ENCODE measurements around the gene CRACR2A. TPM values are rescaled to one million over a fixed set of nuclear protein-coding genes. Genes with fewer than 3 reads are reported as not detected.

CRACR2A gene
- total and polyA plus RNA-seq, 10 of the 15 experiments (the other 5 are each of a cell fraction or from before 2014, with no cell fraction given), result 2.1 to 18.0 (median 13.2) TPM

DNA sequence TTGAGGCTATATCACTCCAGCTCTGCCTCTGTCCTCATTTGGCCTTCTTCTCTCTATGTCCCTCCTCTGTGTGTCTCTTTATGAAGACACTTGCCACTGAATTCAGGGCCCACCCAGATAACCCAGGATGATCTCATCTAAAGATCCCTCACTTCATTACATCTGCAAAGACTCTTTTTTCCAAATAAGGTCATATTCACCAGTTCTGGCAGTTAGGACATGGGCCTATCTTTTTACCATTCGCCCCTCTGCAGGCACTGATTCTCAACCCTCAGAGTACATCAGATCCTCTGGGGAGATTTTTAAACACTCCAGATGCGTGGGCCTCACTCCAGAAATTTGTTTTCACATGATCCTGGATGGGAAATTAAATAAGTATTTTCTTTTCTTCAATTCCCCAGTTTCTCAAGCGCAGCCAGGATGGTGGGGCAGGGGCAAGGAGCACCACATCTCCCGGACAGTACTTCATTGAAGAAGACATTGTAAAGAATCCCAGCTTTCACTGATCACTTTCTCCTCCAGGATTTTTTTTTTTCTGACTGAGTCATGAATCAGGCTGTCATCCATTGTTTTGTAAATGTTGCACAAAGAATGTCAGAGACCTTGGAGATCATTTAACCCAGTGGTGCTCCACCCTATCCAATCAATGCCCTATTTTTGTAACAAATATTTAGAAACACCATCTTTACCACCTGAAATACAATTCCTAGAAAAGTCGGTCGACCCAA lies 27.4 kb downstream of the CRACR2A start:
- Histone ChIP-seq H3K9me3 (replicated peaks; ENCODE audit: control insufficient read depth, insufficient read depth, low read length) (no peaks in the 10 kb centered on the region; the same call in 2 of the 3 replicates), H3K36me3 (ENCODE audit: control insufficient read depth in 2 of 2, insufficient read depth in 2 of 2, low read length in 1 of 2) (peaks cover 0 to 2% of the 10 kb centered on the region in 2 experiments), H3K9ac (ENCODE audit: control insufficient read depth, insufficient read depth, low read length) (no peak overlapping the region), H2AFZ (ENCODE audit: control insufficient read depth, low read depth, low read length) (no peak overlapping the region), H3K4me2 (ENCODE audit: control insufficient read depth, insufficient read depth) (no peak overlapping the region), H3K4me1 (ENCODE audit: control insufficient read depth, insufficient read depth, low read length) (peaks cover 8% of the 10 kb centered on the region), H3K27ac (ENCODE audit: control insufficient read depth, insufficient read depth) (no peak overlapping the region), H4K20me1 (ENCODE audit: control insufficient read depth, insufficient read depth) (no peaks in the 10 kb centered on the region), H3K27me3 (replicated peaks in 1 of 2; ENCODE audit: control insufficient read depth in 2 of 2, insufficient read depth in 2 of 2, low read length in 1 of 2) (no peaks in the 10 kb centered on the region), H3K79me2 (ENCODE audit: control insufficient read depth, insufficient read depth, low read length) (no peaks in the 10 kb centered on the region), H3K4me3 (no peak overlapping the region)
- in situ Hi-C loops (cut with MboI) (no loop called here), intact Hi-C loops (cut with micrococcal nuclease; ENCODE audit: unreplicated experiment) (no loop called here)
- WGBS (ENCODE audit: insufficient coverage, insufficient replicate concordance, low lambda C conversion rate, missing lambda C conversion rate), result 98% methylated on average over 6 of the region's 6 CpGs
- CTCF ChIA-PET, result no interaction called here
- SMC1A ChIA-PET (ENCODE audit: uncharacterized antibody, unreplicated experiment), result interaction anchor here (0.6 kb wide), 1 partner anchor 609 kb away, joined by 3 read pairs; no protein-coding TSS in a partner anchor
- RAD21 ChIA-PET (ENCODE audit: unreplicated experiment), result no interaction called here
- DNase-seq (ENCODE audit: low read depth, low spot score), result no peak
- POLR2A ChIA-PET, result no interaction called here
- TF ChIP-seq NFXL1 (IDR thresholded peaks at IDR 0.05; ENCODE audit: borderline replicate concordance) (no peak), FOXK2 (IDR thresholded peaks at IDR 0.05) (no peak), CHD4 (IDR thresholded peaks at IDR 0.05) (no peak), MEF2B (IDR thresholded peaks at IDR 0.05; ENCODE audit: partially characterized antibody, poor library complexity, severe bottlenecking) (no peak), FOXM1 (IDR thresholded peaks at IDR 0.05; ENCODE audit: low read depth, low read length) (no peak)
- TF ChIP-seq, protein P1, sequence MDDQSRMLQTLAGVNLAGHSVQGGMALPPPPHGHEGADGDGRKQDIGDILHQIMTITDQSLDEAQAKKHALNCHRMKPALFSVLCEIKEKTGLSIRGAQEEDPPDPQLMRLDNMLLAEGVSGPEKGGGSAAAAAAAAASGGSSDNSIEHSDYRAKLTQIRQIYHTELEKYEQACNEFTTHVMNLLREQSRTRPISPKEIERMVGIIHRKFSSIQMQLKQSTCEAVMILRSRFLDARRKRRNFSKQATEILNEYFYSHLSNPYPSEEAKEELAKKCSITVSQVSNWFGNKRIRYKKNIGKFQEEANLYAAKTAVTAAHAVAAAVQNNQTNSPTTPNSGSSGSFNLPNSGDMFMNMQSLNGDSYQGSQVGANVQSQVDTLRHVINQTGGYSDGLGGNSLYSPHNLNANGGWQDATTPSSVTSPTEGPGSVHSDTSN (IDR thresholded peaks at IDR 0.05; ENCODE audit: insufficient replicate concordance, low read depth, low read length), result no peak
- TF ChIP-seq, protein P2, sequence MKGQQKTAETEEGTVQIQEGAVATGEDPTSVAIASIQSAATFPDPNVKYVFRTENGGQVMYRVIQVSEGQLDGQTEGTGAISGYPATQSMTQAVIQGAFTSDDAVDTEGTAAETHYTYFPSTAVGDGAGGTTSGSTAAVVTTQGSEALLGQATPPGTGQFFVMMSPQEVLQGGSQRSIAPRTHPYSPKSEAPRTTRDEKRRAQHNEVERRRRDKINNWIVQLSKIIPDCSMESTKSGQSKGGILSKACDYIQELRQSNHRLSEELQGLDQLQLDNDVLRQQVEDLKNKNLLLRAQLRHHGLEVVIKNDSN (IDR thresholded peaks at IDR 0.05; ENCODE audit: borderline replicate concordance, extremely low read length, insufficient read depth, low read depth, low read length), result no peak
- no peak for FAIRE-seq
- no peak for ATAC-seq
- no TSS peak for BruUV-seq (replicated peaks)

Measured in GM12878 (cell line).